Adrenal gland (tissue), 5 donors: Measurements from ENCODE around the gene HIKESHI.

ENCODE experiments used
- CTCF ChIP-seq, 6 experiments: fragments of 450-650 bp in 4 of 6; fragments of 200-600 bp in 2 of 6; sonication (generic) in 1 of 6; IDR thresholded peaks; 1 replicate in 5 of 6; 2 replicates in 1 of 6; pipeline versions ENCODE4 v1.5.1 to v1.8.0; 2016 to 2021; ENCODE audit warnings: antibody characterized with exemption in 6 of 6, mild to moderate bottlenecking in 2 of 6, moderate library complexity in 1 of 6
- POLR2A ChIP-seq, 2 donors: fragments of 450-650 bp; IDR thresholded peaks; one replicate each; pipeline ENCODE4 v1.6.1; 2017; ENCODE audit warnings: antibody characterized with exemption in 2 of 2, mild to moderate bottlenecking in 2 of 2, moderate library complexity in 1 of 2
- donor health status: DM: no; HTN: no; CAD: no.

- TF ChIP-seq CTCF (IDR thresholded peaks at IDR 0.05) (no peak), POLR2A (IDR thresholded peaks at IDR 0.05) (no peak)
Observed at GRCh38 chr11:86314636-86315035, 12.6 kb downstream of the HIKESHI start.
